Stimulated activated memory B cell treated with anti-CD40 and anti-IgM and Interleukin-4, amounts not matched to agents 10 μg/mL and 1 μg/mL and 100 μg/mL, for 72 hours (primary cell): ENCODE results near the gene TJP3.
A peak's percentile ranks its signal among the peaks of the same experiment; 100 is the strongest.

Source experiments
- ATAC-seq: fragments of 150-1000 bp; cut with Tn5 transposase; 2 replicates; pipeline ENCODE4 v1.10.0; 2021
- H3K27ac Mint-ChIP-seq: one replicate; pipeline ENCODE4 v1.8.0; 2022; ENCODE audit warnings: mild to moderate bottlenecking, mixed read lengths
- H3K27me3 Mint-ChIP-seq: one replicate; pipeline ENCODE4 v1.8.0; 2022; ENCODE audit warnings: mixed read lengths
- H3K36me3 Mint-ChIP-seq: one replicate; pipeline ENCODE4 v1.8.0; 2022; ENCODE audit warnings: mixed read lengths
- H3K4me1 Mint-ChIP-seq: one replicate; pipeline ENCODE4 v1.8.0; 2022; ENCODE audit warnings: mixed read lengths
- H3K4me3 Mint-ChIP-seq: one replicate; pipeline ENCODE4 v1.8.0; 2022; ENCODE audit warnings: mild to moderate bottlenecking, moderate library complexity, mixed read lengths
- H3K9me3 Mint-ChIP-seq: one replicate; pipeline ENCODE4 v1.8.0; 2022; ENCODE audit warnings: mixed read lengths

TJP3 gene

DNA sequence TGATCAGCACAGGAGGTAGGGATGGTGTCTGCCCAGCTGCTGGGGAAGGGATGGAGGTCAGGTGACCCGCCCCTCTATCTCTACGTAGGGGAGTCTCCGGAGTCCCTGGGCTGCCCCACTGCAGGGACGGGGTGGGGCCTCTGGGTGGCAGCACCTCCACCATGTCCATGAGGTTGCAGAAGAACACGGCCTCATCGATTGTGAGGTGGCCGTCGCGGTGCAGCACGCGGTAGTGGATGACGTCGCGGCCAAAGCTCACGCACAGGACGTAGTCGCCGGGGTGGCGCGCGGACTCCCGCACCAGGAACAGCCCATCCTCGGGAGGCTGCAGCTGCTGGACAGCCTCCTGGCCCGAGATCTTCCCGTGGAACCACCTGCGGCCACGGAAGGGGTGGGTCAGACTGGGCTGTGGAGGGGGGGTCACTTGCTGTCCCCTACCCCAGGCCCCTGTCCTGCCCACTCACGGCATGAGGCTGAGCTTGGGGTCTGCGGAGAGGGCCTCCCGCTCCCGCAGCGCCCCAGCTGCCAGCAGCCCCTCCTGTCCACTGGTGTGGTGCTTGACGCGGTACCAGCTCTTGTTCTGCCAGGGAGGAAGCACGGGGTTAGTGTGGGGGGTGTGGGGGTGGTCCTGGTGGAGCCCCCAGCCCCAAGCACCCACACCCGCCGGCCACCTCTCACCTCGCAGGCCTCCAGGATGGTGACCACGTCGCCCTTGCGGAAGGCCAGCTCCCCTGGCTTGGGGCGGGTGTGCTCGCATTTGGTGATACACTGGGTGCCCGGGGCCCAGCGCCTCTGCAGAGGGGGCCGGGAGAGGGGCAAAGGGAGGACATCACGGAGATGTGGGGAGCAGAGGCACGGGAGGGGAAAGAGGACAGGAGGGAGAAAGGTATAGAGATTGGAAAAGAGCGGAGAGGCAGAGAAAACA, 75.7 kb downstream of the TJP3 start:
- H3K27ac Mint-ChIP-seq: no peak overlapping the region
- peak; percentile 22 for ATAC-seq

DNA sequence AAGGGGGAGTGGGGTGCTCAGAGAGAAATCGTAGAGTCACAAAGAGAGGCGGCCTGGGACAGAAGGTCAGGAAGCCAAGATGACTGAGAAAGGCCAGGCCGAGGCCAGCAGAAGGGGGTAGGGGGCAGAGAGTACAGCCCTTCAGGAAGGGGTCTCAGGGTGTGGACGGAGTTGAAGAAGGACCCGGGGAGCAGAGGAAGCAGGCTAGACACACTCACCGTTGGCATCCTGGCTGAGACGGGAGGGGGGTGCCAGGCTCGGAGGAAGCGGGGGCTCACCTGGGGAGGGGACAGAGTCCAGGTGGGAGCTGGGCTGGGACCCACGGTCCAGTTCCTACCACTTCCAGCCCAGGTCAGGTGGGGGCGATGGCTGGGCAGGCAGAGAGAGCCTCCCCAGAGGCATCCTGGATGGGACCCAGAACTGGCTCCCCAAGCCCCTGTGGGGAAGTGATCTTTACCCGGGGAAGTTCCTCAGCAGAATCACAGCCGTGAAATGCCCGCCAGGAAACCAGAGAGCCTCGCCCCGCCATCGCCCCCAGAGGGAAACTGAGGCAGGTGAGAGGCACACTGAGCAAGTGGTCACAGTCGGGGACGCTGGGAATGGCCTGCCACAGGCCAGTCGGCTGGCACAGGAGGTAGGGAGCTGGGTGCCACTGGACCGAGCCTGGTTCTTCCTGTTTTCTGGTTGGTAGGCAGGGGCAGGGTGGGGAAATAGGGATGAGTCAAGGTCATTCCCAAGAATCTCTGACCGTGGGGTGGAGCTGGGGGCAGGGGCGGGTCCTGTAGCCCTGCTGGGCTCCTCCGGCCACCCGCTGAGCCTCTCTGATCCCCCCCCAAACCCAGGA, 76.6 kb downstream of the TJP3 start:
- peaks cover 23% of the 10 kb centered on the region for H3K4me1 Mint-ChIP-seq
- H3K4me3 Mint-ChIP-seq: peak overlapping the region; percentile 33
- H3K36me3 Mint-ChIP-seq: peaks cover 15% of the 10 kb centered on the region
- no peak overlapping the region for H3K27ac Mint-ChIP-seq
- no peak for ATAC-seq
- H3K27me3 Mint-ChIP-seq: peaks cover 22% of the 10 kb centered on the region
- H3K9me3 Mint-ChIP-seq: peaks cover 14% of the 10 kb centered on the region

More for the DNA sequence above, 75.7 kb downstream of the TJP3 start:
- Mint-ChIP-seq H3K9me3 (peaks cover 14% of the 10 kb centered on the region), H3K4me3 (no peak overlapping the region), H3K36me3 (peaks cover 15% of the 10 kb centered on the region), H3K4me1 (peaks cover 17% of the 10 kb centered on the region), H3K27me3 (peaks cover 22% of the 10 kb centered on the region)

DNA sequence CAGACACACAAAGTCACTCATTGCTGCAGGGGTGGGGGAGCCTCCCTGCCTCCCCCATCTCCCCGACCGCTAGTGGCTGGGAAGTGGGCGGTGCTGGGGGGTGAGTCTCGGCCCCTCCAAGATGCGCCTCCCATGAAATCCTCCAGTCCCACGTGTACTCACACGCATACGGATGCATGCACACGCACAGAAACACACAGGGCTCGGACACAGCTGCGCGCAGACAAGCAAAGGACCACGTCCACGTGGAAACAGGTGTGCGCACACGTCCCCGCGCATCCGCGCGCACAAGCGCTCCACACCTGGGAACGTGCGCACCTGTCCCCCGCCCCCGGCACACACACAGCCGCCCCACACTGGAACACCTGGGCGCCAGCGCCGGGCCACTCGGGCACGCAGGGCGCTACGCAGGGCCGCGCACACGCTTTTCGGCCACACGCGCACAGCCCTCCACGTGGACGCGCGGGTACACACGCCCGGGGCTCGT, 77.3 kb downstream of the TJP3 start:
- H3K27me3 Mint-ChIP-seq: peaks cover 29% of the 10 kb centered on the region
- peaks cover 14% of the 10 kb centered on the region for H3K9me3 Mint-ChIP-seq
- H3K4me1 Mint-ChIP-seq: peaks cover 23% of the 10 kb centered on the region
- no peak overlapping the region for H3K27ac Mint-ChIP-seq
- ATAC-seq: no peak
- peaks cover 15% of the 10 kb centered on the region for H3K36me3 Mint-ChIP-seq
- H3K4me3 Mint-ChIP-seq: peak overlapping the region; percentile 44

DNA sequence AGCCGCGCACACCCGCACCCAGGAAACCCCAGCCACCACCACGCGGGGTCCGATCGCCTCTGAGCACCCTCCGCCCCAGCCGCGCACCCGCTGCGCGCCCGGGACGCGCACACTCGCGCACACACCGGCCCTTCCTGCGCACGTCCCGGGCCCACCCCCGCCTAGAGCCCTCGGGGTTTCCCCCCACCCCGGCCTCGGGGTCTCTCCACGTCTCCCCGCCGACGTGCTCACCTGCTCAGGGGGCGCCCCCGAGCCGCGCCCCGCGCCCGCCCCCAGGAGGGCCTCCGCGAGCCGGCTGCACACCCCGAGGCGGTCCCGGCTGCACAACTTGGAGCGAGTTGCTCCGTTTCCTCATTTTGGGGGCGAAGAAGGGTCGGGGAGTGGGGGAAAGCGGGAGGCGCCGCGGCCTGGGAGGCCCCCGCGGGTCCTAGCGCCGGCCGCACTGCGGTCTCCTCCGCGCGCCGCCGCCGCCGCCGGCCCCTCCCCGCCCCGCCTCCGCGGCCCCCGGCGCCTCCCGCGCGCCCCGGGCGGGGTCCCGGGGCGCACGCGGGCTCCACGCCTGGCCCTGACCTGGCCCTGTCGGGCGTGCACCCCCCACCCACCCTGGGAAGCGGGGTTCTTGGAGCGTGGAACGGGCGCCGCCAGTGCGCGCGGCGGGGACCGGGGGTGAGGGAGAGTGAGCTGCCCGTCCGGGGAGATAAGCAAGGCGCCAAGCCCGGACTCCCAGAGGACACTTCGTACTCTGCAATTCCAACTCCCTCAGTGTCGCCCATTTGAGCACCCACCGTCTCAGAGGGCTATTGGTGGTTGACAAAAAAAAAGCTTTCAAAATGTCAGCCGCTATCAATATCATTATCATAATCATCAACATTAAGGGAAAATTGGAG, 78.0 kb downstream of the TJP3 start, which contains the start of gene MATK:
MATK (minus strand) TSS at position 444 of the 887 bp plus-strand sequence. CDS start 1,246 bp downstream, outside the sequence.
- Mint-ChIP-seq H3K4me3 (peak within 1 kb of the TSS; percentile 44), H3K4me1 (peaks cover 23% of the 10 kb centered on the region), H3K9me3 (peaks cover 16% of the 10 kb centered on the region), H3K36me3 (peaks cover 15% of the 10 kb centered on the region), H3K27me3 (peaks cover 36% of the 10 kb centered on the region), H3K27ac (no peak within 1 kb of the TSS)
- ATAC-seq: peak; percentile 53

DNA sequence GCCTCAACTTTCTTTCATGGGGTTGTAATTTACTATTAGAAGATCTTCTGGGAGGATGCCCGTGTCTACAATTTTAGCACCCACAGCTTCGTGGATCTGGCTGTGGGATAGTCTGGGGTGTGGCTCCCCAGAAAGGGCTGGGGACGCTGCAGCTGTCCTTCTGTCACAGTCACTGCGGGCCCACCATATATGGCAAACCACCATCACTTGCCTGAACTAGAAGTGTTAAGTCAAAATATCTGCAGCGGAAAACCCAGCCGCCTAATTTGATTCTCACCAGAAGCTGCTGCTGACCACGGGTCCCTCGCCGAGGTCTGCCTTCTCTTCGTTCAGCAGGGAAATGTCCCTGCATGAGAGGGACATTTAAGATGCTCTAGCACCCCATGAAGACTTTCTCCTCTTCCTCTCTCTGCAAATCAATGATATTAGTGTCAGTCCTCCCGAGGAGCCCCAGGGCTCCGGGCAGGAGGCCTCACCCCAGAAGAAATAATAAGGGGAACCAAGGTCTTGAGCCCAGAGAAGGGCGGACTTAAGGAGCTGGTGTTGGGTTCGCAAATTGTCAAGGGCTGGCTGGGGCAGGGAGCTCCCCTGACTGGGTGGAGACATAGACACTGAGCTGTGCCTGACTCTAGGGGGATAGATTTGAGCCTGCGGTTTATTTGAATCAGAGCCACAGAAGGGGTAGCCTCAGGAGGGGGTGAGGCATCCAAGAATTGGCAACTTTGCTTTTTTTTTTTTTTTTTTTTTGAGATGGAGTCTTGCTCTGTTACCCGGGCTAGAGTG, 81.0 kb downstream of the TJP3 start:
- ATAC-seq: no peak
- Mint-ChIP-seq H3K4me1 (peaks cover 23% of the 10 kb centered on the region), H3K4me3 (no peak overlapping the region), H3K36me3 (peaks cover 5% of the 10 kb centered on the region), H3K9me3 (peaks cover 10% of the 10 kb centered on the region), H3K27ac (no peak overlapping the region), H3K27me3 (peaks cover 37% of the 10 kb centered on the region)

DNA sequence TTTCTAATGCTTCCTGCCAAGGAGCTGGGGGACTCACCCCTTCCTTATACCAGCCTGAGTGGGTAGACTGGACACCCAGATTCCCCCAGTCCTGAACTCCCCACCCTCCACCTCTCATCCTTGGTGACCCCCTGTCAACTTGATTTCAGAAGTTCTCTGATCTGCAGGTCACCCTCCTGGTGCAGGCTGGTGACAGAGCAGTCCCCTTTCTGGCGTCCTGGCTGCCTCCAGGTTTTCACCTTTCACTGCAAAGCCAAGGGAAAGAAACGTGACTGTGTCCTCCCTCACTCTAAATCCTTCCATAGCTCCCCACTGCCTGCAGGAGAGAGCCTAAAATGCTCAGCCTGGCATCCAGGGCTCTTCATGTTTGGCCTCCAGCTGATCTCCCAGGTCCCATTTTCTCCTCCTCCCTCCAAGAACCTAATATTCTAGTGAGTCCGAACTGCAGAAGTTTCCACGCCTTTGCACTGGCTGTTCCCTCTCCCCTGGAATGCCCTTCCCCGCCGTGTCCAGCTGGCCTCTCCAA, 82.1 kb downstream of the TJP3 start:
- no peak for ATAC-seq
- Mint-ChIP-seq H3K4me1 (peaks cover 12% of the 10 kb centered on the region), H3K27me3 (peaks cover 30% of the 10 kb centered on the region), H3K36me3 (peaks cover 5% of the 10 kb centered on the region), H3K4me3 (no peak overlapping the region), H3K9me3 (peaks cover 10% of the 10 kb centered on the region), H3K27ac (no peak overlapping the region)

DNA sequence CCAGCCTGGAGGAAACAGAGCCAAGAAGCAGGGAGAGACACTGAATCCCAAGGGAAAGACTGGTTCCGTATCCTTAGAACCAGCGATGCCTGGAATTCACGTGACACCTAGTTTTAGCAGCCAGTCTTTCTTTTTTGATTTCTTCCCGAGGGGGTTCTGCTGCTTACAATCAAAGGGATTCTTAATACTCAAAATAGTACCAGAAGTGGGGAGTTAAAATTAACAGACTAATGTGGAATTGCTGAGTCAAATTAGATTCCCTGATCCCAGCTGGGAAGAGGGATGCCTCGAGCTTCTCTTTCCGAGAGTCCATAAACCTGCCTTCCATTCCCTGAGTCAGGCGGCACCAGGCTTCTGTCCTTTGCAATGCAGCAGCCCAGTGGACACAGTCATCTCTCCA, 82.8 kb downstream of the TJP3 start:
- peaks cover 5% of the 10 kb centered on the region for H3K36me3 Mint-ChIP-seq
- H3K27ac Mint-ChIP-seq: no peak overlapping the region
- peaks cover 8% of the 10 kb centered on the region for H3K4me1 Mint-ChIP-seq
- peaks cover 10% of the 10 kb centered on the region for H3K9me3 Mint-ChIP-seq
- H3K4me3 Mint-ChIP-seq: no peak overlapping the region
- peaks cover 30% of the 10 kb centered on the region for H3K27me3 Mint-ChIP-seq
- ATAC-seq: no peak

DNA sequence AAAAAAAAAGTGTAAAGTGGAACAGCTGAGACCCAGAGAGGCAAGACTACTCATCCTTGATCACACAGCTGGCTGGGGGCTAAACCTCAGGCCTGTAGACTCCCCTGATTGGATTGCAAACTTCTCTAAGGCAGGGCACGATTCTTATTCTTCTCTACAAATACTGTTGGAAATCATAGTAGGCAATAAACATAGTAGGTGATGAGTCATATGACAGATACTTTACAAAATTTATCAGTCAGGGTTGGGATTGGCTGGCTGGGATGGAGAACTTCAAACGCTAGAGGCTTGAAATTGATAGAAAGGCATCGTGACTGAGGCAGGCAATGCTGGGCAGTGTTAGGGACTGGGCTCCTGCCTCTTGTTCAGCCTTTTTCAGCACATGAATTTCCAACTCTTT, 83.9 kb downstream of the TJP3 start:
- H3K36me3 Mint-ChIP-seq: peaks cover 11% of the 10 kb centered on the region
- H3K4me3 Mint-ChIP-seq: no peak overlapping the region
- no peak overlapping the region for H3K27ac Mint-ChIP-seq
- peaks cover 16% of the 10 kb centered on the region for H3K9me3 Mint-ChIP-seq
- no peak for ATAC-seq
- H3K4me1 Mint-ChIP-seq: peaks cover 8% of the 10 kb centered on the region
- peaks cover 30% of the 10 kb centered on the region for H3K27me3 Mint-ChIP-seq

DNA sequence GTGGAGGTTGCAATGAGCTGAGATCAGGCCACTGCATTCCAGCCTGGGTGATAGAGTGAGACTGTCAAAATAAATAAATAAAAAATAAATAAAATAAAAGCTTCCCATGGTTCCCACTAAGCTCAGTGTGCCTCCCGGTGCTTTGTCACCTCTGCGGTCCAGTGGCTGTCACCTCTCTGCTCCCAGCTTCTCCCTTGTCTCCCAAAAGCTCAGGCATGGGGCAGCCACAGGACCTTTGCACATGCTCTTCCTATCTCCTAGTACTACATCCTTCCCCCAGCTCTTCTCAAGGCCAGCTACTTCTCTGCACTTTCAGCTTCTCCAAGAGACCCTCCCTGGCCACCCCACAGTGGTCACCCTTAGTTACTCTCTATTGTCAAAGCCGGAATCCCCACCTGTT, 85.6 kb downstream of the TJP3 start:
- no peak overlapping the region for H3K27ac Mint-ChIP-seq
- peaks cover 7% of the 10 kb centered on the region for H3K4me1 Mint-ChIP-seq
- peaks cover 11% of the 10 kb centered on the region for H3K36me3 Mint-ChIP-seq
- peaks cover 16% of the 10 kb centered on the region for H3K9me3 Mint-ChIP-seq
- H3K27me3 Mint-ChIP-seq: peaks cover 30% of the 10 kb centered on the region
- no peak overlapping the region for H3K4me3 Mint-ChIP-seq
- ATAC-seq: no peak

DNA sequence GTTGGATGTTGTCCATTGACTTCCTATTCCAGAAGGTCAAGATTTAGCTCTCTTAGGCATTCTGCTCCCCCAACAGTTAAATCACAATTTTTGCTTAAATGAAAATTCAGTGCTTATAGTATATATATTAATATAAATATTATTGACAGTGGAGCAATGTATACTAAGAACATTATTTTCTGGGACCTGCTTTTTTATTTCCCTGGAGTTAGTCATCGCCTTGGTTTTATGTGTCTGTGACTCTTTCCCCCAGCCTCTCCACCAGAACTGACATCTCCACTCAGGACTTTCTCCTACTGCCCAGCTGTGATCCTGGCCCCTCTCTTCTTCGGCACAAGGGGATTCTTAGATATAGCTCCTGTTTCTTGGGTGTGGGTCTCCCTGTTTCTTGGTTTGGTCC, 88.2 kb downstream of the TJP3 start:
- Mint-ChIP-seq H3K36me3 (peaks cover 11% of the 10 kb centered on the region), H3K9me3 (peaks cover 14% of the 10 kb centered on the region), H3K4me1 (peaks cover 5% of the 10 kb centered on the region), H3K27ac (no peak overlapping the region), H3K4me3 (no peak overlapping the region), H3K27me3 (peaks cover 33% of the 10 kb centered on the region)
- ATAC-seq: no peak

DNA sequence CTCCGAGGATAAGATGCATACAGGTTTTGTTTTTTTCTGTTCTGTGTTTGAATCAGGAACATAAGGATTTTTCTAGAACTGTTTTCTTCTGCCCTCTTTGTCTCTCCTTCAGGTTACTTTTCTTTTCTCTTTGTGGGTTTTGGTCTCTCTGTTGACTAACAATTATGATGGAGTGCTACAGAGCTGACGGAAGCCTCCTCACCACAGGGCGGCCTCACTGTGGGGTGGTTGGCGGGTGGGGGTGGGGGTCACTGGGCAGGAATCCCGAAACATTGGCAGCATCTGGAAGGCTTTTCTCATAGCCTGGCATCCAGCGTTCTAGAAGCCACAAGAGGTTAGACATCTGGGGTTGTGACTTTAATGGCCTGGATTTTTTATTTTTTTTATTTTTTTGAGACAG, 90.0 kb downstream of the TJP3 start:
- H3K27me3 Mint-ChIP-seq: peaks cover 45% of the 10 kb centered on the region
- no peak for ATAC-seq
- H3K4me1 Mint-ChIP-seq: peaks cover 11% of the 10 kb centered on the region
- peaks cover 6% of the 10 kb centered on the region for H3K36me3 Mint-ChIP-seq
- no peak overlapping the region for H3K4me3 Mint-ChIP-seq
- peaks cover 10% of the 10 kb centered on the region for H3K9me3 Mint-ChIP-seq
- H3K27ac Mint-ChIP-seq: no peak overlapping the region
